ENCODE data around the gene IL4R. TPM values are rescaled to one million over a fixed set of nuclear protein-coding genes. Genes with fewer than 3 reads are reported as not detected.

The IL4R gene
- total and polyA plus RNA-seq, 2 of the 13 experiments (the other 11 are each of a cell fraction or from before 2014, with no cell fraction given), result 15.9 to 49.6 TPM

- TF ChIP-seq PAXIP1 (CRISPR knock-in tag; conservative IDR thresholded peaks at IDR 0.05) (peak; percentile 84), MYNN (CRISPR knock-in tag; IDR thresholded peaks at IDR 0.05; ENCODE audit: low read depth) (no peak), RXRB (CRISPR knock-in tag; IDR thresholded peaks at IDR 0.05; ENCODE audit: borderline replicate concordance) (peak; percentile 72), SP1 (IDR thresholded peaks at IDR 0.05) (no peak), SP1 (CRISPR knock-in tag; IDR thresholded peaks at IDR 0.05) (no peak), IKZF5 (CRISPR knock-in tag; IDR thresholded peaks at IDR 0.05) (no peak; the same call in 1 of the 2 replicates), ZNF652 (CRISPR knock-in tag; IDR thresholded peaks at IDR 0.05; ENCODE audit: borderline replicate concordance, low read depth) (0 out of 2 replicates have a peak, but pooled peaks have one; percentile 24), SIX1 (CRISPR knock-in tag; IDR thresholded peaks at IDR 0.05; ENCODE audit: borderline replicate concordance) (no peak), ZNF646 (CRISPR knock-in tag; IDR thresholded peaks at IDR 0.05) (no peak), TSC22D2 (CRISPR knock-in tag; IDR thresholded peaks at IDR 0.05; ENCODE audit: borderline replicate concordance) (no peak)
- TF ChIP-seq, protein P1, sequence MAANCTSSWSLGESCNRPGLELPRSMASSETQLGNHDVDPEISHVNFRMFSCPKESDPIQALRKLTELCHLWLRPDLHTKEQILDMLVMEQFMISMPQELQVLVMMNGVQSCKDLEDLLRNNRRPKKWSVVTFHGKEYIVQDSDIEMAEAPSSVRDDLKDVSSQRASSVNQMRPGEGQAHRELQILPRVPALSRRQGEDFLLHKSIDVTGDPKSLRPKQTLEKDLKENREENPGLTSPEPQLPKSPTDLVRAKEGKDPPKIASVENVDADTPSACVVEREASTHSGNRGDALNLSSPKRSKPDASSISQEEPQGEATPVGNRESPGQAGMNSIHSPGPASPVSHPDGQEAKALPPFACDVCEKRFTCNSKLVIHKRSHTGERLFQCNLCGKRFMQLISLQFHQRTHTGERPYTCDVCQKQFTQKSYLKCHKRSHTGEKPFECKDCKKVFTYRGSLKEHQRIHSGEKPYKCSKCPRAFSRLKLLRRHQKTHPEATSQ (CRISPR knock-in tag; IDR thresholded peaks at IDR 0.05; ENCODE audit: borderline replicate concordance), result no peak
Observed at GRCh38 chr16:27269300-27270150, 44.2 kb upstream of the IL4R start (continued).

Measured in HepG2 (cell line).